H1 (cell line): Measurements from ENCODE around the gene MITF. TPM values are rescaled to one million over a fixed set of nuclear protein-coding genes. Genes with fewer than 3 reads are reported as not detected.

Experiments used
- CTCF ChIA-PET: fragments of 300-600 bp; sonication (Branson Sonifier 250); formaldehyde crosslinking; loops from one replicate; lab custom pipeline; 2021; ENCODE audit not compliant: partially characterized antibody; lab: Charles Lee
- POLR2A ChIA-PET: fragments of 300-600 bp; sonication (Branson Sonifier 250); formaldehyde crosslinking; loops from one replicate; lab custom pipeline; 2021; ENCODE audit warnings: inconsistent platforms; ENCODE audit not compliant: partially characterized antibody; lab: Charles Lee
- DNase-seq, 2 experiments: peaks; one replicate each; pipeline versions ENCODE4 v3.0.0 to v3.0.0-alpha.2; 2010 to 2022; ENCODE audit warnings: low spot score in 2 of 2, low read depth in 1 of 2, mixed read lengths in 1 of 2
- FAIRE-seq: peaks from 2 replicates; lab custom pipeline; 2011; peaks lifted over from hg19 to GRCh38; lab: Jason Lieb, UNC
- H2AFZ ChIP-seq: 2 replicates; pipeline ENCODE4 v1.8.1; 2012; ENCODE audit warnings: low read length, inconsistent platforms
- H2AK5ac ChIP-seq: 2 replicates; pipeline ENCODE4 v1.6.1; 2013; ENCODE audit warnings: low read depth, low read length
- H2BK120ac ChIP-seq: replicated peaks from 2 replicates; pipeline ENCODE3; 2013; ENCODE audit warnings: low read depth, low read length, inconsistent platforms
- H2BK12ac ChIP-seq: 2 replicates; pipeline ENCODE4 v1.6.1; 2013; ENCODE audit warnings: low read depth, low read length
- H2BK15ac ChIP-seq: 2 replicates; pipeline ENCODE4 v1.6.1; 2013; ENCODE audit warnings: low read length
- H2BK20ac ChIP-seq: 2 replicates; pipeline ENCODE4 v1.6.1; 2013; ENCODE audit warnings: low read length
- H2BK5ac ChIP-seq: 2 replicates; pipeline ENCODE4 v1.6.1; 2013; ENCODE audit warnings: low read depth, low read length
- H3K14ac ChIP-seq: 2 replicates; pipeline ENCODE4 v1.6.1; 2013; ENCODE audit warnings: inconsistent platforms; ENCODE audit not compliant: insufficient read length
- H3K18ac ChIP-seq: 2 replicates; pipeline ENCODE4 v1.6.1; 2013; ENCODE audit warnings: low read length; ENCODE audit errors: extremely low read depth
- H3K23ac ChIP-seq: 2 replicates; pipeline ENCODE4 v1.6.1; 2013; ENCODE audit warnings: inconsistent platforms; ENCODE audit not compliant: insufficient read length
- H3K23me2 ChIP-seq: 2 replicates; pipeline ENCODE4 v1.6.1; 2013; ENCODE audit warnings: low read depth, low read length
- H3K27ac ChIP-seq: 2 replicates; pipeline ENCODE4 v1.6.1; 2011; ENCODE audit warnings: low read depth, low read length, inconsistent platforms
- H3K27me3 ChIP-seq, 4 experiments: replicated peaks in 1 of 4; 1 replicate in 1 of 4; 2 replicates in 3 of 4; pipeline versions ENCODE4 v1.6.1 to v1.8.1; 2011 to 2013; ENCODE audit warnings: low read length in 3 of 4, mild to moderate bottlenecking in 3 of 4, inconsistent platforms in 2 of 4, mixed read lengths in 2 of 4, moderate library complexity in 1 of 4; ENCODE audit not compliant: control insufficient read depth in 3 of 4, insufficient read depth in 3 of 4; ENCODE audit errors: extremely low read depth in 1 of 4
- H3K36me3 ChIP-seq, 4 experiments: 2 replicates each; pipeline versions ENCODE4 v1.6.1 to v1.8.1; 2011 to 2013; ENCODE audit warnings: mild to moderate bottlenecking in 4 of 4, low read length in 3 of 4, moderate library complexity in 2 of 4, control low read depth in 1 of 4, inconsistent platforms in 1 of 4; ENCODE audit not compliant: insufficient read depth in 4 of 4, control insufficient read depth in 2 of 4
- H3K4ac ChIP-seq: replicated peaks from 2 replicates; pipeline ENCODE3; 2013; ENCODE audit warnings: low read length, low read depth, mixed read lengths, inconsistent platforms; ENCODE audit not compliant: insufficient read length
- H3K4me1 ChIP-seq, 4 experiments: replicated peaks in 1 of 4; 1 replicate in 1 of 4; 2 replicates in 3 of 4; pipeline versions ENCODE4 v1.6.1 to v1.8.1; 2011 to 2013; ENCODE audit warnings: low read length in 3 of 4, inconsistent platforms in 2 of 4, mixed read lengths in 1 of 4; ENCODE audit not compliant: insufficient read depth in 4 of 4, control insufficient read depth in 3 of 4
- H3K4me2 ChIP-seq, 2 experiments: 2 replicates each; pipeline versions ENCODE4 v1.6.1 to v1.8.1; 2011 to 2013; ENCODE audit warnings: low read depth in 2 of 2, low read length in 2 of 2, control low read depth in 1 of 2, inconsistent platforms in 1 of 2, mild to moderate bottlenecking in 1 of 2; ENCODE audit not compliant: insufficient read depth in 1 of 2
- H3K4me3 ChIP-seq, 4 experiments: fragments of 200-600, 300-600 bp in 1 of 4; sonication (generic), shearing (Covaris generic), sonication (Bioruptor Twin) in 1 of 4; 2 replicates each; pipeline versions ENCODE4 v1.5.1 to v1.8.1; 2011 to 2016; ENCODE audit warnings: low read length in 4 of 4, low read depth in 3 of 4, control low read depth in 2 of 4, inconsistent platforms in 2 of 4, mild to moderate bottlenecking in 2 of 4, mixed read lengths in 1 of 4, moderate library complexity in 1 of 4; ENCODE audit not compliant: insufficient read depth in 2 of 4; ENCODE audit errors: extremely low read depth in 1 of 4
- H3K56ac ChIP-seq: replicated peaks from 2 replicates; pipeline ENCODE3; 2013; ENCODE audit warnings: low read depth, mild to moderate bottlenecking, mixed read lengths, low read length, inconsistent platforms; ENCODE audit not compliant: insufficient read length
- H3K79me1 ChIP-seq: 2 replicates; pipeline ENCODE4 v1.6.1; 2013; ENCODE audit warnings: low read depth, low read length, control low read depth
- H3K79me2 ChIP-seq, 2 experiments: 2 replicates each; pipeline versions ENCODE4 v1.6.1 to v1.8.1; 2012 to 2013; ENCODE audit warnings: low read length in 2 of 2, mild to moderate bottlenecking in 2 of 2, inconsistent platforms in 1 of 2; ENCODE audit not compliant: insufficient read depth in 2 of 2, control insufficient read depth in 1 of 2
- H3K9ac ChIP-seq, 4 experiments: replicated peaks in 1 of 4; 1 replicate in 1 of 4; 2 replicates in 3 of 4; pipeline versions ENCODE4 v1.6.1 to v1.8.1; 2011 to 2013; ENCODE audit warnings: low read depth in 3 of 4, low read length in 3 of 4, control low read depth in 2 of 4, mild to moderate bottlenecking in 2 of 4, moderate library complexity in 2 of 4, inconsistent platforms in 1 of 4; ENCODE audit errors: extremely low read depth in 1 of 4
- H3K9me3 ChIP-seq, 2 experiments: 2 replicates each; pipeline versions ENCODE4 v1.6.1 to v1.8.1; 2012 to 2013; ENCODE audit warnings: mild to moderate bottlenecking in 2 of 2, moderate library complexity in 2 of 2, control low read depth in 1 of 2, inconsistent platforms in 1 of 2, low read depth in 1 of 2, low read length in 1 of 2, mixed read lengths in 1 of 2; ENCODE audit not compliant: insufficient read depth in 2 of 2
- H4K20me1 ChIP-seq, 2 experiments: replicated peaks in 1 of 2; 2 replicates each; pipeline versions ENCODE3 to v1.8.1; 2011 to 2013; ENCODE audit warnings: inconsistent platforms in 2 of 2, low read length in 2 of 2, mild to moderate bottlenecking in 1 of 2; ENCODE audit not compliant: insufficient read depth in 2 of 2, control insufficient read depth in 1 of 2
- H4K5ac ChIP-seq: 2 replicates; pipeline ENCODE4 v1.6.1; 2013; ENCODE audit warnings: low read length, low read depth, mixed read lengths, inconsistent platforms; ENCODE audit not compliant: insufficient read length
- H4K8ac ChIP-seq: 2 replicates; pipeline ENCODE4 v1.8.0; 2013; ENCODE audit warnings: mild to moderate bottlenecking, moderate library complexity, low read length, inconsistent platforms; ENCODE audit not compliant: insufficient read depth; ENCODE audit errors: extremely low read depth
- H4K91ac ChIP-seq: replicated peaks from 2 replicates; pipeline ENCODE3; 2013; ENCODE audit warnings: low read length, mixed read lengths, inconsistent platforms; ENCODE audit not compliant: insufficient read length
- CBX5 ChIP-seq: fragments of 300-800, 300-1000 bp; sonication (generic); IDR thresholded peaks from 2 replicates; pipeline ENCODE4 v1.7.1; 2016; ENCODE audit warnings: antibody characterized with exemption, low read length, low read depth
- CHD2 ChIP-seq: IDR thresholded peaks from 2 replicates; pipeline ENCODE4 v1.6.1; 2012; ENCODE audit warnings: low read length, improper control_type of control experiment
- HDAC2 ChIP-seq, 2 experiments: fragments of 300-600 bp in 1 of 2; sonication (generic) in 1 of 2; IDR thresholded peaks; 2 replicates each; pipeline ENCODE4 v1.6.1; 2011 to 2012; ENCODE audit warnings: low read depth in 2 of 2, low read length in 2 of 2, mild to moderate bottlenecking in 2 of 2, moderate library complexity in 2 of 2, borderline replicate concordance in 1 of 2, inconsistent platforms in 1 of 2
- POLR2AphosphoS5 ChIP-seq: IDR thresholded peaks from 2 replicates; pipeline ENCODE4 v1.6.1; 2011; ENCODE audit warnings: low read depth, low read length
- RFX5 ChIP-seq: IDR thresholded peaks from 2 replicates; pipeline ENCODE4 v1.6.1; 2011; ENCODE audit warnings: low read depth, low read length, improper control_type of control experiment, borderline replicate concordance
- SIN3A ChIP-seq, 2 experiments: IDR thresholded peaks in 1 of 2; conservative IDR thresholded peaks in 1 of 2; 2 replicates each; pipeline ENCODE4 v1.6.1; 2011 to 2012; ENCODE audit warnings: low read length in 2 of 2, improper control_type of control experiment in 1 of 2, low read depth in 1 of 2, mild to moderate bottlenecking in 1 of 2
- SP2 ChIP-seq: IDR thresholded peaks from 2 replicates; pipeline ENCODE4 v1.6.1; 2012; ENCODE audit warnings: mild to moderate bottlenecking, low read length, inconsistent platforms
- TAF7 ChIP-seq: optimal IDR thresholded peaks from 2 replicates; pipeline ENCODE3; 2011; ENCODE audit warnings: low read depth, mild to moderate bottlenecking, inconsistent platforms, low read length, moderate library complexity, borderline replicate concordance
- ZNF274 ChIP-seq: IDR thresholded peaks from 2 replicates; pipeline ENCODE4 v1.7.0; 2012; ENCODE audit warnings: low read length, borderline replicate concordance; ENCODE audit errors: extremely low read depth
- WGBS, 2 experiments: shearing (Covaris generic) in 1 of 2; methylation state at CpG; one replicate each; pipeline versions ENCODE4 v1.1.6 to v1.1.7; 2013 to 2015; ENCODE audit warnings: low lambda C conversion rate in 2 of 2, mixed read lengths in 2 of 2, inconsistent platforms in 1 of 2, low coverage in 1 of 2, missing lambda C conversion rate in 1 of 2; ENCODE audit not compliant: insufficient replicate concordance in 2 of 2, insufficient coverage in 1 of 2, insufficient read length in 1 of 2; ENCODE audit errors: extremely low coverage in 1 of 2, missing lambda C conversion rate in 1 of 2; 5-methylcytosine and 5-hydroxymethylcytosine counted together
- polyA plus RNA-seq, 7 experiments: library from polyadenylated mRNA; depleted of rRNA in 3 of 7; stranded (reverse) in 5 of 7; unstranded in 2 of 7; fragments of >200 nt in 5 of 7; fragments of 200-250 nt in 2 of 7; gene quantifications; 1 replicate in 5 of 7; 2 replicates in 1 of 7; 4 replicates in 1 of 7; pipeline versions ENCODE4 v1.2.1 to v1.2.3, GENCODE V29; 2011 to 2013; ENCODE audit warnings: missing spikeins in 2 of 7, mixed read lengths in 2 of 7
- total RNA-seq: library from RNA; stranded (reverse); fragmentation: NEBNext Ultra II Directional; extraction: Animal tissue kit (Norgen Biotek cat#: 25700); gene quantifications from 2 replicates; pipeline ENCODE4 v1.2.1, GENCODE V29; 2021

The MITF gene
- total and polyA plus RNA-seq, 2 of the 8 experiments (the other 6 are each of a cell fraction or from before 2014, with no cell fraction given): 0.53 to 1.4 TPM

DNA sequence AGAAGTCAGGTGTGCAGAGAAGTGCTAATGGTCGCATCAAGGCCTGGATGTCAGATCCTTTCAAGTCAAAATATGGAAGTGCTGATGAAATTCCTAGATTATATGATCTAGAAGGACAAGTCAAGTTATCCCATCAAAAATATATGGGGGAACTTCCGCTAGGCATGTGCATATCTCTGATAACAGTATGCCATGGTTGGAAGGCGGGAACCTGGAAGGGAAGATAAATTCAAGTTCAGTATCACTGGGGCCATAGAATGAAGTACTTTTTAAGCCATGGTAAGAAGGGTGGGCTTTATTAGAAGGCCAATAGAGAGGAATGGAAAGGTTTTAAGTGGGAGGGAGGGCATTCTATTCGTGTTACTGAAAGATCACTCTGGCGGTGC, 38.3 kb downstream of the MITF start:
- no peak overlapping the region for H4K91ac ChIP-seq
- no peak overlapping the region for H3K27ac ChIP-seq
- H3K9ac ChIP-seq: no peak overlapping the region
- H2BK15ac ChIP-seq: no peak overlapping the region
- no peak overlapping the region for H2AK5ac ChIP-seq
- H2BK5ac ChIP-seq: no peak overlapping the region
- H3K23me2 ChIP-seq: no peaks in the 10 kb centered on the region
- no peak for FAIRE-seq
- ChIA-PET POLR2A (no interaction called here), CTCF (no interaction called here)
- no peaks in the 10 kb centered on the region for H3K36me3 ChIP-seq
- WGBS, 2 experiments: 89% methylated on average over 5 of the region's 5 CpGs; no CpG with 5 or more reads in 1 of the 2 experiments
- TF ChIP-seq CBX5 (no peak), CHD2 (no peak), SP2 (no peak), TAF7 (no peak), SIN3A (conservative IDR thresholded peaks at IDR 0.05 in 1 of 2, IDR thresholded peaks at IDR 0.05 in 1 of 2; ENCODE audit: low read depth in 1 of 2, low read length in 2 of 2) (no peak), HDAC2 (IDR thresholded peaks at IDR 0.05; ENCODE audit: borderline replicate concordance in 1 of 2, low read depth in 2 of 2, low read length in 2 of 2) (no peak), ZNF274 (no peak), POLR2AphosphoS5 (no peak), RFX5 (no peak)
- H3K56ac ChIP-seq: no peak overlapping the region
- no peak overlapping the region for H3K4me2 ChIP-seq
- H3K23ac ChIP-seq: no peak overlapping the region
- no peak overlapping the region for H2AFZ ChIP-seq
- H3K14ac ChIP-seq: no peak overlapping the region
- no peak overlapping the region for H2BK120ac ChIP-seq
- H4K8ac ChIP-seq: no peak overlapping the region
- H2BK12ac ChIP-seq: no peak overlapping the region
- no peak overlapping the region for H3K18ac ChIP-seq
- H3K4me1 ChIP-seq: no peaks in the 10 kb centered on the region
- no peak overlapping the region for H3K4me3 ChIP-seq
- no peaks in the 10 kb centered on the region for H3K79me1 ChIP-seq
- no peak overlapping the region for H4K5ac ChIP-seq
- H3K27me3 ChIP-seq: no peaks in the 10 kb centered on the region
- H3K9me3 ChIP-seq: no peaks in the 10 kb centered on the region
- no peak for DNase-seq
- H3K79me2 ChIP-seq: no peaks in the 10 kb centered on the region
- H3K4ac ChIP-seq: no peak overlapping the region
- H4K20me1 ChIP-seq: no peaks in the 10 kb centered on the region
- H2BK20ac ChIP-seq: no peak overlapping the region
